Panc1 (cell line): ENCODE measurements around the gene SLC13A5.

Experiments
- POLR2AphosphoS5 ChIP-seq: IDR thresholded peaks from 2 replicates; pipeline ENCODE4 v1.6.1; 2012; ENCODE audit warnings: mild to moderate bottlenecking, low read depth, low read length, moderate library complexity
- TF ChIP-seq, protein P1 (sequence below): fragments of 450-650 bp; IDR thresholded peaks from 2 replicates; pipeline ENCODE4 v1.5.1; 2017; ENCODE audit warnings: mild to moderate bottlenecking

GRCh38 chr17:6695565-6695964 lies 17.6 kb downstream of the SLC13A5 start:
- TF ChIP-seq, protein P1, sequence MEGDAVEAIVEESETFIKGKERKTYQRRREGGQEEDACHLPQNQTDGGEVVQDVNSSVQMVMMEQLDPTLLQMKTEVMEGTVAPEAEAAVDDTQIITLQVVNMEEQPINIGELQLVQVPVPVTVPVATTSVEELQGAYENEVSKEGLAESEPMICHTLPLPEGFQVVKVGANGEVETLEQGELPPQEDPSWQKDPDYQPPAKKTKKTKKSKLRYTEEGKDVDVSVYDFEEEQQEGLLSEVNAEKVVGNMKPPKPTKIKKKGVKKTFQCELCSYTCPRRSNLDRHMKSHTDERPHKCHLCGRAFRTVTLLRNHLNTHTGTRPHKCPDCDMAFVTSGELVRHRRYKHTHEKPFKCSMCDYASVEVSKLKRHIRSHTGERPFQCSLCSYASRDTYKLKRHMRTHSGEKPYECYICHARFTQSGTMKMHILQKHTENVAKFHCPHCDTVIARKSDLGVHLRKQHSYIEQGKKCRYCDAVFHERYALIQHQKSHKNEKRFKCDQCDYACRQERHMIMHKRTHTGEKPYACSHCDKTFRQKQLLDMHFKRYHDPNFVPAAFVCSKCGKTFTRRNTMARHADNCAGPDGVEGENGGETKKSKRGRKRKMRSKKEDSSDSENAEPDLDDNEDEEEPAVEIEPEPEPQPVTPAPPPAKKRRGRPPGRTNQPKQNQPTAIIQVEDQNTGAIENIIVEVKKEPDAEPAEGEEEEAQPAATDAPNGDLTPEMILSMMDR, result no peak
- TF ChIP-seq POLR2AphosphoS5, result no peak
